Esophagus muscularis mucosa (tissue), 4 donors: ENCODE data around the gene DLK2. TPM values are rescaled to one million over a fixed set of nuclear protein-coding genes. Genes with fewer than 3 reads are reported as not detected.

Experiments used
- DNase-seq: peaks from one replicate; pipeline ENCODE4 v3.0.0-alpha.2; 2017; ENCODE audit errors: extremely low spot score
- H3K27ac ChIP-seq, 4 donors: fragments of 200-600 bp; sonication (generic); replicated peaks in 1 of 4; 1 replicate in 3 of 4; 2 replicates in 1 of 4; pipeline ENCODE4 v1.5.1; 2016 to 2019; ENCODE audit warnings: mild to moderate bottlenecking in 1 of 4
- H3K27me3 ChIP-seq, 4 donors: fragments of 200-600 bp; sonication (generic); one replicate each; pipeline versions ENCODE4 v1.5.1 to v1.6.0; 2016 to 2019
- H3K36me3 ChIP-seq, 4 donors: fragments of 200-600 bp; sonication (generic); one replicate each; pipeline ENCODE4 v1.5.1; 2016 to 2019
- H3K4me1 ChIP-seq, 4 donors: fragments of 200-600 bp; sonication (generic); one replicate each; pipeline ENCODE4 v1.5.1; 2016 to 2019
- H3K4me3 ChIP-seq, 4 donors: fragments of 200-600 bp; sonication (generic); 1 replicate in 2 of 4; 2 replicates in 2 of 4; pipeline ENCODE4 v1.5.1; 2016 to 2019; ENCODE audit warnings: mild to moderate bottlenecking in 4 of 4, moderate library complexity in 1 of 4
- H3K9me3 ChIP-seq, 4 donors: fragments of 200-600 bp; sonication (generic); 1 replicate in 3 of 4; 2 replicates in 1 of 4; pipeline ENCODE4 v1.5.1; 2016 to 2019
- EP300 ChIP-seq: sonication (generic); formaldehyde crosslinking; IDR thresholded peaks from one replicate; pipeline ENCODE4 v1.6.1; 2017; ENCODE audit warnings: antibody characterized with exemption
- POLR2A ChIP-seq: fragments of 450-650 bp; IDR thresholded peaks from one replicate; pipeline ENCODE4 v1.6.1; 2017; ENCODE audit warnings: antibody characterized with exemption, moderate library complexity, mild to moderate bottlenecking, low read depth
- POLR2AphosphoS5 ChIP-seq, 2 donors: sonication (generic); formaldehyde crosslinking; IDR thresholded peaks; one replicate each; pipeline ENCODE4 v1.6.1; 2017; ENCODE audit warnings: antibody characterized with exemption in 2 of 2
- WGBS: methylation state at CpG from one replicate; pipeline ENCODE4 v1.1.5; 2018; 5-methylcytosine and 5-hydroxymethylcytosine counted together
- intact Hi-C: fragments of 100-400 bp; cut with DNase I; formaldehyde crosslinking; loops from one replicate; pipeline ENCODE4 v1.15.1; 2023
- total RNA-seq, 4 donors: library from RNA; depleted of rRNA; stranded (reverse); fragments of >200 nt; gene quantifications; one replicate each; pipeline versions ENCODE4 v1.1.0 to v1.2.1, GENCODE V29; 2016
- TF ChIP-seq, protein P1 (sequence below), 3 experiments: fragments of 200-600 bp in 2 of 3; fragments of 450-650 bp in 1 of 3; sonication (generic) in 2 of 3; IDR thresholded peaks; one replicate each; pipeline ENCODE4 v1.5.1; 2017 to 2019; ENCODE audit warnings: antibody characterized with exemption in 3 of 3, mild to moderate bottlenecking in 2 of 3, moderate library complexity in 1 of 3

The DLK2 gene
- total RNA-seq, 4 donors from 2014 or later = 0.32 to 0.33 TPM; not detected in 2

DNA sequence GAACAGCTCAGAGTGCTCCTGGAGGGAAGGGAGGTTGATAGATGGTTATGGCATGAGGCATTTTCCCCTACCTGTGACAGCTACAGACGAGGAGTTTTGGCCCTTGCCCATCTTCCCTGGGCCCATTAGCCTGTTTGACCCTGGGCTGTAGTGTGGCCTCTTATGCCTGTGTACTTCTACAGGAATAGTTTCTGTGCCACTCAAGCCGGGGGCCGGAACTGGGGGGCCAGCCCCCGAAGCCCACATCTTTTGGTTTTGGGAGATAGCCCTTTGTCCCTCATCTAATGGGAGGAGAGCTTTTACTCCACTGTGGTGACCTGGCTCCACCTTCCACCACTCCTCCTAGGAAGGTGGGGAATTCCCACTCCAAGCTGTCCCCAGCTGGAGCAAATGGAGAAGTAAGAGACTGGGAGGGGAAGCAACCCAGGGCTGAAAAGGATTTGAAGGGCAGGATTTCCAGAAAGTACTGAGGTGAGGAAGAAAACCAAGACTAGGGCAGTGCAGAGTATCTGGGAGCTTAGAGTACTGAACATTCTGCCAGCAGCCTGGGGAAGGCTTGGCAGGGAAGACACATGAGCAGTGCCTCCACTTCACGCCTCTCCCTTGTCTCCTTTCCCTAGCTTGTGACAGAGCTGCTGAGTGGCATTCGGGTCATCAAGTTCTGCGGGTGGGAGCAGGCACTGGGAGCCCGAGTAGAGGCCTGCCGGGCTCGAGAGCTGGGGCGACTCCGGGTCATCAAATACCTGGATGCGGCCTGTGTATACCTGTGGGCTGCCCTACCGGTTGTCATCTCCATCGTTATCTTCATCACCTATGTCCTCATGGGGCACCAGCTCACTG lies 21.1 kb downstream of the DLK2 start:
- H3K4me3 ChIP-seq = no peak overlapping the region
- peaks cover 0 to 52% (median 37%) of the 10 kb centered on the region in 4 donors for H3K36me3 ChIP-seq
- H3K4me1 ChIP-seq = peaks cover 22 to 42% (median 31%) of the 10 kb centered on the region in 4 donors
- no peaks in the 10 kb centered on the region for H3K27me3 ChIP-seq
- WGBS = 90% methylated on average over 15 of the region's 15 CpGs
- TF ChIP-seq POLR2A (no peak), EP300 (no peak), POLR2AphosphoS5 (IDR thresholded peaks at IDR 0.05) (no peak)
- TF ChIP-seq, protein P1, sequence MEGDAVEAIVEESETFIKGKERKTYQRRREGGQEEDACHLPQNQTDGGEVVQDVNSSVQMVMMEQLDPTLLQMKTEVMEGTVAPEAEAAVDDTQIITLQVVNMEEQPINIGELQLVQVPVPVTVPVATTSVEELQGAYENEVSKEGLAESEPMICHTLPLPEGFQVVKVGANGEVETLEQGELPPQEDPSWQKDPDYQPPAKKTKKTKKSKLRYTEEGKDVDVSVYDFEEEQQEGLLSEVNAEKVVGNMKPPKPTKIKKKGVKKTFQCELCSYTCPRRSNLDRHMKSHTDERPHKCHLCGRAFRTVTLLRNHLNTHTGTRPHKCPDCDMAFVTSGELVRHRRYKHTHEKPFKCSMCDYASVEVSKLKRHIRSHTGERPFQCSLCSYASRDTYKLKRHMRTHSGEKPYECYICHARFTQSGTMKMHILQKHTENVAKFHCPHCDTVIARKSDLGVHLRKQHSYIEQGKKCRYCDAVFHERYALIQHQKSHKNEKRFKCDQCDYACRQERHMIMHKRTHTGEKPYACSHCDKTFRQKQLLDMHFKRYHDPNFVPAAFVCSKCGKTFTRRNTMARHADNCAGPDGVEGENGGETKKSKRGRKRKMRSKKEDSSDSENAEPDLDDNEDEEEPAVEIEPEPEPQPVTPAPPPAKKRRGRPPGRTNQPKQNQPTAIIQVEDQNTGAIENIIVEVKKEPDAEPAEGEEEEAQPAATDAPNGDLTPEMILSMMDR (IDR thresholded peaks at IDR 0.05) = no peak
- intact Hi-C loops = no loop called here
- no peak overlapping the region for H3K27ac ChIP-seq
- DNase-seq = no peak
- H3K9me3 ChIP-seq = no peaks in the 10 kb centered on the region

DNA sequence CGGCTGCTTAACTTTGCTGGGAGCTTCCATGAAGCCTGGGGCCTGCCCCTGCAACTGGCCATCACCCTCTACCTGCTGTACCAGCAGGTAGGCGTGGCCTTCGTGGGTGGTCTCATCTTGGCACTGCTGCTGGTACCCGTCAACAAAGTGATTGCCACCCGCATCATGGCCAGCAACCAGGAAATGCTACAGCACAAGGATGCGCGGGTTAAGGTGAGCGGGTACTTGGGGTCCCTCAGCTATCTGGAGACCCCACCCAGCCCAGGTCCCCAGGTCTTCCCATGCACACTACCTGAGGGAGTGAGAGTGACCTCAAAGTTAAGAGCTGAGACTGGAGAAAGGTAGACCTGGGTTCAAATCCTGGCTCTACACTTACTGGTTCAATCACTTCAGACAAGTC lies 22.2 kb downstream of the DLK2 start:
- H3K27ac ChIP-seq = no peak overlapping the region
- H3K36me3 ChIP-seq = peaks cover 0 to 41% (median 27%) of the 10 kb centered on the region in 4 donors
- TF ChIP-seq POLR2AphosphoS5 (IDR thresholded peaks at IDR 0.05) (no peak), EP300 (no peak), POLR2A (no peak)
- TF ChIP-seq, protein P1 (IDR thresholded peaks at IDR 0.05) = no peak
- H3K4me1 ChIP-seq = peaks cover 32 to 52% (median 42%) of the 10 kb centered on the region in 4 donors
- no peak overlapping the region for H3K4me3 ChIP-seq
- intact Hi-C loops = no loop called here
- 60% methylated on average over 4 of the region's 8 CpGs for WGBS
- H3K9me3 ChIP-seq = no peaks in the 10 kb centered on the region
- no peaks in the 10 kb centered on the region for H3K27me3 ChIP-seq
- DNase-seq = no peak

DNA sequence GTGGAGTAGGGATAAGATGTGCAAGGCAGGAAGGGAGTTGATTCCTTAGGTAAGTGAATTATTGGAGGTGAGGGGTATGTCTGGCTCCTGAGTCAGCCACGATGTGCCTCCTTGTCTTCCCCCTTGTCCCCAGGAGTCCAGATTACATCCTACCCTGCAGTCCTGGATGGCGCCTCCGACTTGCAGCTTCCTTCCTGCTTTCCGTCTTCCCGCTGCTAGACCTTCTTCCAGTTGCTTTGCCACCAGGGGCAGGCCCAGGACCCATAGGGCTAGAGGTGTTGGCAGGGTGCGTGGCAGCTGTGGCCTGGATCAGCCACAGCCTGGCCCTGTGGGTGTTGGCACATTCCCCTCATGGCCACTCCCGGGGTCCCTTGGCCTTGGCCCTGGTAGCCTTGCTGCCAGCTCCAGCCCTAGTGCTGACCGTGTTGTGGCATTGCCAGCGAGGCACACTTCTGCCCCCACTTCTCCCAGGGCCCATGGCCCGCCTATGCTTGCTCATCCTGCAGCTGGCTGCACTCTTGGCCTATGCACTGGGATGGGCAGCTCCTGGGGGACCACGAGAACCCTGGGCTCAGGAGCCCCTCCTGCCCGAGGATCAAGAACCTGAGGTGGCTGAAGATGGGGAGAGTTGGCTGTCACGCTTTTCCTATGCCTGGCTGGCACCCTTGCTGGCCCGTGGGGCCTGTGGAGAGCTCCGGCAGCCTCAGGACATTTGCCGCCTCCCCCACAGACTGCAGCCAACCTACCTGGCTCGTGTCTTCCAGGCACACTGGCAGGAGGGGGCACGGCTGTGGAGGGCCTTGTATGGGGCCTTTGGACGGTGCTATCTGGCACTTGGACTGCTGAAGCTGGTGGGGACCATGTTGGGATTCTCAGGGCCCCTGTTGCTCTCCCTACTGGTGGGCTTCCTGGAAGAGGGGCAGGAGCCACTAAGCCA lies 23.1 kb downstream of the DLK2 start:
- Histone ChIP-seq H3K4me3 (no peak overlapping the region), H3K27ac (no peak overlapping the region), H3K4me1 (peaks cover 28 to 54% (median 38%) of the 10 kb centered on the region in 4 donors), H3K27me3 (no peaks in the 10 kb centered on the region), H3K36me3 (peaks cover 0 to 35% (median 26%) of the 10 kb centered on the region in 4 donors), H3K9me3 (no peaks in the 10 kb centered on the region)
- intact Hi-C loops = no loop called here
- no peak for TF ChIP-seq POLR2AphosphoS5 (IDR thresholded peaks at IDR 0.05)
- no peak for TF ChIP-seq POLR2A
- WGBS = 95% methylated on average over 11 of the region's 19 CpGs
- DNase-seq = no peak

DNA sequence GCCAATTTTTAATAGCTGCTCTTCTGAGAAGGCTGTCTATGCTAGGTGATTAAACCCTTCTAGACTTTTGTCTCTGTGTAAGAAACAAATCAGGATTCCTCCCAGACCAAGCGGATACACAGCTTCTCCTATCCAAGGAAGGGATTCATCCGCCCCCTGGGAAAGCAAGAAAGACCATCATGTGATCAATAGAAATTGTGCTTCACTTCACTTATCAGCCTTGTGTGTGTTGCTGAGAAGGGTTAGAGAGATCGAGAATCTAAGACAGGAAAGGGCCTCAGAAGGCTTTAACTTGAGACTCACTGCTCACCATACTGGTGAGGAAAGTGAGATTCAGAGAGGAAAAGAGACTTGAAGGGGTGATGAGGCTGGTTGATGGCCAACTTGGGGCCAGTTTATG lies 26.5 kb downstream of the DLK2 start:
- peaks cover 14 to 42% (median 26%) of the 10 kb centered on the region in 4 donors for H3K4me1 ChIP-seq
- no peaks in the 10 kb centered on the region for H3K27me3 ChIP-seq
- no peak for DNase-seq
- peaks cover 0 to 27% (median 22%) of the 10 kb centered on the region in 4 donors for H3K36me3 ChIP-seq
- peak overlapping the region; percentile 82 to 92 (median 88) for H3K27ac ChIP-seq
- H3K9me3 ChIP-seq = no peaks in the 10 kb centered on the region
- no peak for TF ChIP-seq POLR2A
- TF ChIP-seq POLR2AphosphoS5 (IDR thresholded peaks at IDR 0.05) = no peak
- TF ChIP-seq, protein P1 (IDR thresholded peaks at IDR 0.05) = no peak
- TF ChIP-seq EP300 = no peak
- intact Hi-C loops = loop anchor here (5.0 kb wide), 1 partner anchor 57 kb away; no protein-coding TSS in a partner anchor
- 94% methylated on average over 3 of the region's 3 CpGs for WGBS
- H3K4me3 ChIP-seq = peak overlapping the region in 2 of 4 donors; percentile 77 to 84
